WTC11 (cell line): ENCODE results near the gene PSMG1.

Experiments used
- JUN ChIP-seq: sonication (generic); formaldehyde crosslinking; IDR thresholded peaks from 2 replicates; pipeline ENCODE4 v1.8.0; 2023; ENCODE audit warnings: mild to moderate bottlenecking, missing genetic modification reagents
- MAX ChIP-seq: sonication (generic); formaldehyde crosslinking; IDR thresholded peaks from 2 replicates; pipeline ENCODE4 v1.8.0; 2022; ENCODE audit warnings: mild to moderate bottlenecking, missing genetic modification reagents
- NFYB ChIP-seq: sonication (generic); formaldehyde crosslinking; conservative IDR thresholded peaks from 2 replicates; pipeline ENCODE4 v1.8.0; 2022; ENCODE audit warnings: low read depth, missing genetic modification reagents
- ZBTB43 ChIP-seq: sonication (generic); formaldehyde crosslinking; IDR thresholded peaks from 2 replicates; pipeline ENCODE4 v1.8.1; 2023; ENCODE audit warnings: mild to moderate bottlenecking, missing genetic modification reagents
- TF ChIP-seq, protein P1 (sequence below): fragments of 200-600 bp; IDR thresholded peaks from 2 replicates; pipeline ENCODE4 v1.8.0; 2022; ENCODE audit warnings: antibody characterized with exemption
- TF ChIP-seq, protein P2 (sequence below): sonication (generic); formaldehyde crosslinking; IDR thresholded peaks from 2 replicates; pipeline ENCODE4 v1.8.1; 2022; ENCODE audit warnings: low read depth, missing genetic modification reagents, borderline replicate concordance
- TF ChIP-seq, protein P3 (sequence below): sonication (generic); formaldehyde crosslinking; IDR thresholded peaks from 2 replicates; pipeline ENCODE4 v1.8.1; 2023; ENCODE audit warnings: mild to moderate bottlenecking, missing genetic modification reagents, moderate library complexity
- TF ChIP-seq, protein P4 (sequence below): sonication (generic); formaldehyde crosslinking; IDR thresholded peaks from 2 replicates; pipeline ENCODE4 v1.8.0; 2023; ENCODE audit warnings: missing genetic modification reagents, mild to moderate bottlenecking, borderline replicate concordance

DNA sequence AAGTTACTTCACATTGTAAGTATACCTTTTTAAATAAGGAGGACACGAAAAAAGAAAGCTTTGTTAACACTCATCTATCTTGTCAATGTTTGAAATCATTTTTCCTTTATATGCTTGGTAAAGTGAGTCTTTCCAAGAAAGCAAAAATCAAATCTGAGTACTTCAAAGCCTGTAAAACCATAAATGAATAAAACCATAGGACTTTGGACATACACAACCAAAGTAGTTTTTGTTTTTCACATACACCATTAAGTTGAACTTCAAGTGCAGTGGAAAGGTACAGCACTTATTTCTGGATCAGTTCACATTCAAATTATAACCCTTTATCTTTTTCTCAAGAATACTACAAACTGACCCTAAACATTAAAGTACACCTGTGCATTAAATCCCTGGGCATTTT, 10.1 kb upstream of the PSMG1 start:
- TF ChIP-seq ZBTB43 (no peak), JUN (CRISPR knock-in tag) (no peak), MAX (CRISPR knock-in tag) (no peak), NFYB (no peak)
- TF ChIP-seq, protein P1, sequence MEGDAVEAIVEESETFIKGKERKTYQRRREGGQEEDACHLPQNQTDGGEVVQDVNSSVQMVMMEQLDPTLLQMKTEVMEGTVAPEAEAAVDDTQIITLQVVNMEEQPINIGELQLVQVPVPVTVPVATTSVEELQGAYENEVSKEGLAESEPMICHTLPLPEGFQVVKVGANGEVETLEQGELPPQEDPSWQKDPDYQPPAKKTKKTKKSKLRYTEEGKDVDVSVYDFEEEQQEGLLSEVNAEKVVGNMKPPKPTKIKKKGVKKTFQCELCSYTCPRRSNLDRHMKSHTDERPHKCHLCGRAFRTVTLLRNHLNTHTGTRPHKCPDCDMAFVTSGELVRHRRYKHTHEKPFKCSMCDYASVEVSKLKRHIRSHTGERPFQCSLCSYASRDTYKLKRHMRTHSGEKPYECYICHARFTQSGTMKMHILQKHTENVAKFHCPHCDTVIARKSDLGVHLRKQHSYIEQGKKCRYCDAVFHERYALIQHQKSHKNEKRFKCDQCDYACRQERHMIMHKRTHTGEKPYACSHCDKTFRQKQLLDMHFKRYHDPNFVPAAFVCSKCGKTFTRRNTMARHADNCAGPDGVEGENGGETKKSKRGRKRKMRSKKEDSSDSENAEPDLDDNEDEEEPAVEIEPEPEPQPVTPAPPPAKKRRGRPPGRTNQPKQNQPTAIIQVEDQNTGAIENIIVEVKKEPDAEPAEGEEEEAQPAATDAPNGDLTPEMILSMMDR, result no peak
- TF ChIP-seq, protein P2, sequence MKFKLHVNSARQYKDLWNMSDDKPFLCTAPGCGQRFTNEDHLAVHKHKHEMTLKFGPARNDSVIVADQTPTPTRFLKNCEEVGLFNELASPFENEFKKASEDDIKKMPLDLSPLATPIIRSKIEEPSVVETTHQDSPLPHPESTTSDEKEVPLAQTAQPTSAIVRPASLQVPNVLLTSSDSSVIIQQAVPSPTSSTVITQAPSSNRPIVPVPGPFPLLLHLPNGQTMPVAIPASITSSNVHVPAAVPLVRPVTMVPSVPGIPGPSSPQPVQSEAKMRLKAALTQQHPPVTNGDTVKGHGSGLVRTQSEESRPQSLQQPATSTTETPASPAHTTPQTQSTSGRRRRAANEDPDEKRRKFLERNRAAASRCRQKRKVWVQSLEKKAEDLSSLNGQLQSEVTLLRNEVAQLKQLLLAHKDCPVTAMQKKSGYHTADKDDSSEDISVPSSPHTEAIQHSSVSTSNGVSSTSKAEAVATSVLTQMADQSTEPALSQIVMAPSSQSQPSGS, result no peak
- TF ChIP-seq, protein P3, sequence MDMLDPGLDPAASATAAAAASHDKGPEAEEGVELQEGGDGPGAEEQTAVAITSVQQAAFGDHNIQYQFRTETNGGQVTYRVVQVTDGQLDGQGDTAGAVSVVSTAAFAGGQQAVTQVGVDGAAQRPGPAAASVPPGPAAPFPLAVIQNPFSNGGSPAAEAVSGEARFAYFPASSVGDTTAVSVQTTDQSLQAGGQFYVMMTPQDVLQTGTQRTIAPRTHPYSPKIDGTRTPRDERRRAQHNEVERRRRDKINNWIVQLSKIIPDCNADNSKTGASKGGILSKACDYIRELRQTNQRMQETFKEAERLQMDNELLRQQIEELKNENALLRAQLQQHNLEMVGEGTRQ (CRISPR knock-in tag), result no peak
- TF ChIP-seq, protein P4, sequence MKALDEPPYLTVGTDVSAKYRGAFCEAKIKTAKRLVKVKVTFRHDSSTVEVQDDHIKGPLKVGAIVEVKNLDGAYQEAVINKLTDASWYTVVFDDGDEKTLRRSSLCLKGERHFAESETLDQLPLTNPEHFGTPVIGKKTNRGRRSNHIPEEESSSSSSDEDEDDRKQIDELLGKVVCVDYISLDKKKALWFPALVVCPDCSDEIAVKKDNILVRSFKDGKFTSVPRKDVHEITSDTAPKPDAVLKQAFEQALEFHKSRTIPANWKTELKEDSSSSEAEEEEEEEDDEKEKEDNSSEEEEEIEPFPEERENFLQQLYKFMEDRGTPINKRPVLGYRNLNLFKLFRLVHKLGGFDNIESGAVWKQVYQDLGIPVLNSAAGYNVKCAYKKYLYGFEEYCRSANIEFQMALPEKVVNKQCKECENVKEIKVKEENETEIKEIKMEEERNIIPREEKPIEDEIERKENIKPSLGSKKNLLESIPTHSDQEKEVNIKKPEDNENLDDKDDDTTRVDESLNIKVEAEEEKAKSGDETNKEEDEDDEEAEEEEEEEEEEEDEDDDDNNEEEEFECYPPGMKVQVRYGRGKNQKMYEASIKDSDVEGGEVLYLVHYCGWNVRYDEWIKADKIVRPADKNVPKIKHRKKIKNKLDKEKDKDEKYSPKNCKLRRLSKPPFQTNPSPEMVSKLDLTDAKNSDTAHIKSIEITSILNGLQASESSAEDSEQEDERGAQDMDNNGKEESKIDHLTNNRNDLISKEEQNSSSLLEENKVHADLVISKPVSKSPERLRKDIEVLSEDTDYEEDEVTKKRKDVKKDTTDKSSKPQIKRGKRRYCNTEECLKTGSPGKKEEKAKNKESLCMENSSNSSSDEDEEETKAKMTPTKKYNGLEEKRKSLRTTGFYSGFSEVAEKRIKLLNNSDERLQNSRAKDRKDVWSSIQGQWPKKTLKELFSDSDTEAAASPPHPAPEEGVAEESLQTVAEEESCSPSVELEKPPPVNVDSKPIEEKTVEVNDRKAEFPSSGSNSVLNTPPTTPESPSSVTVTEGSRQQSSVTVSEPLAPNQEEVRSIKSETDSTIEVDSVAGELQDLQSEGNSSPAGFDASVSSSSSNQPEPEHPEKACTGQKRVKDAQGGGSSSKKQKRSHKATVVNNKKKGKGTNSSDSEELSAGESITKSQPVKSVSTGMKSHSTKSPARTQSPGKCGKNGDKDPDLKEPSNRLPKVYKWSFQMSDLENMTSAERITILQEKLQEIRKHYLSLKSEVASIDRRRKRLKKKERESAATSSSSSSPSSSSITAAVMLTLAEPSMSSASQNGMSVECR (CRISPR knock-in tag), result no peak
